Dendritic cell treated with granulocyte-macrophage colony-stimulating factor and Interleukin-4, amounts not matched to agents 40 ng/mL and 50 ng/mL, for 4 days (primary cell): ENCODE measurements around the gene DMWD.
"Not testable (repeated sequence)": the region's sequence is repeated elsewhere in the genome, so short reads cannot be mapped to it uniquely, and the experiment has no call there.

Experiments
- H3K27ac Mint-ChIP-seq: one replicate; pipeline ENCODE4 v1.8.0; 2022; ENCODE audit warnings: mild to moderate bottlenecking, mixed read lengths
- H3K27me3 Mint-ChIP-seq: one replicate; pipeline ENCODE4 v1.8.0; 2022; ENCODE audit warnings: mild to moderate bottlenecking, mixed read lengths
- H3K36me3 Mint-ChIP-seq: one replicate; pipeline ENCODE4 v1.8.0; 2022; ENCODE audit warnings: low read depth, mixed read lengths
- H3K4me1 Mint-ChIP-seq: one replicate; pipeline ENCODE4 v1.8.0; 2022; ENCODE audit warnings: low read depth, mixed read lengths
- H3K4me3 Mint-ChIP-seq: one replicate; pipeline ENCODE4 v1.8.0; 2022; ENCODE audit warnings: mild to moderate bottlenecking, moderate library complexity, mixed read lengths
- H3K9me3 Mint-ChIP-seq: one replicate; pipeline ENCODE4 v1.8.0; 2022; ENCODE audit warnings: mixed read lengths
- intact Hi-C: fragments of 100-400 bp; cut with micrococcal nuclease; formaldehyde crosslinking; loops from one replicate; pipeline ENCODE4 v1.15.0; 2022

DMWD gene

GRCh38 chr19:45805719-45806118 lies 13.1 kb upstream of the DMWD start:
- peaks cover 25% of the 10 kb centered on the region for H3K4me1 Mint-ChIP-seq
- H3K4me3 Mint-ChIP-seq, result no peak overlapping the region
- no peaks in the 10 kb centered on the region for H3K36me3 Mint-ChIP-seq
- intact Hi-C loops, result no loop called here
- no peak overlapping the region for H3K27ac Mint-ChIP-seq
- no peaks in the 10 kb centered on the region for H3K9me3 Mint-ChIP-seq
- H3K27me3 Mint-ChIP-seq, result peaks cover 82% of the 10 kb centered on the region

DNA sequence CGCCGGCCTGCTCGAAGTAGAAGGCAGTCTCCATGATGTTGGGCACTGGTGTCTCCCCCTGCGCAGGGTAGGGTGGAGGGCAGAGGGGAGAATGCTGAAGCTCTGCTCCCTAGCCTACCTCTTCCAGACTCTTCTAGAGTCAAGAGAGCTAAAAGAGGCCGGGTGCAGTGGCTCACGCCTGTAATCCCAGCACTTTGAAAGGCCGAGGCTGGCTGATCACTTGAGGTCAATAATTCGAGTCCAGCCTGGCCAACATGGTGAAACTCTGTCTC lies 12.2 kb upstream of the DMWD start:
- Mint-ChIP-seq H3K4me1 (peaks cover 25% of the 10 kb centered on the region), H3K4me3 (no peak overlapping the region), H3K9me3 (no peaks in the 10 kb centered on the region), H3K27me3 (peaks cover 84% of the 10 kb centered on the region), H3K27ac (no peak overlapping the region), H3K36me3 (no peaks in the 10 kb centered on the region)
- intact Hi-C loops, result no loop called here

GRCh38 chr19:45804140-45804958 lies 11.7 kb upstream of the DMWD start:
- Mint-ChIP-seq H3K27ac (no peak overlapping the region), H3K27me3 (peaks cover 86% of the 10 kb centered on the region), H3K9me3 (no peaks in the 10 kb centered on the region), H3K4me1 (peaks cover 23% of the 10 kb centered on the region), H3K36me3 (no peaks in the 10 kb centered on the region), H3K4me3 (no peak overlapping the region)
- intact Hi-C loops, result no loop called here

GRCh38 chr19:45801603-45802175 lies 9.0 kb upstream of the DMWD start:
- H3K9me3 Mint-ChIP-seq, result no peaks in the 10 kb centered on the region
- H3K27me3 Mint-ChIP-seq, result peaks cover 97% of the 10 kb centered on the region
- H3K27ac Mint-ChIP-seq, result no peak overlapping the region
- intact Hi-C loops, result no loop called here
- H3K4me1 Mint-ChIP-seq, result peaks cover 25% of the 10 kb centered on the region
- H3K36me3 Mint-ChIP-seq, result no peaks in the 10 kb centered on the region
- H3K4me3 Mint-ChIP-seq, result no peak overlapping the region

DNA sequence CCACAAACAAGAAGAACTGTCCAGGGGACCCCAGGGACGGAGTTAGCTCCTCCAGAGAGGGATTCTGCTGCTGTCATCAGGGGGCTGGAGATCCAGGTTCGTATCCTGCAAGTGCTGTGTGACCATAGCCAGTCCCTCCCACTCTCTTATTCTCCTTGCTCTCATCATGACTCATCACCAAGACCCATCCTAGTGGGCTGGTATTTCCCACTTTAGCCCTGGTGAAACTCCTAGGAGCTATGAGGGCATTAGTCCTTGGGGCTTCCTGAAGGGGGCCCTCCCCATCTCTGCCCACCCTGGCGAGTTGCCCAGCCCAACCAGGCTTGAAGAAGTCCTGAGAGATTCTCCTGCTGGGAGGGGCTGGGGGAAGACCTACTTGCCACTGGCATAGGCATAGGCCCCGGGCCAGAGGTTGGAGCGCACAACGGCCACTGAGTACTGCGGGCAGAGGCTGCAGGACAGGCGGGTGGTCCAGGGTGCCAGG lies 7.5 kb upstream of the DMWD start:
- intact Hi-C loops, result no loop called here
- H3K4me3 Mint-ChIP-seq, result no peak overlapping the region

GRCh38 chr19:45799541-45799940 lies 6.9 kb upstream of the DMWD start:
- not testable (repeated sequence) for H3K27ac Mint-ChIP-seq, H3K36me3 Mint-ChIP-seq, H3K9me3 Mint-ChIP-seq, H3K4me3 Mint-ChIP-seq
- intact Hi-C loops, result loop anchor here (1.0 kb wide), 1 partner anchor 29 kb away; no protein-coding TSS in a partner anchor
- H3K27me3 Mint-ChIP-seq, result peaks cover 98% of the 10 kb centered on the region
- peaks cover 31% of the 10 kb centered on the region for H3K4me1 Mint-ChIP-seq

More for the DNA sequence above, 7.5 kb upstream of the DMWD start:
- H3K9me3 Mint-ChIP-seq, result no peaks in the 10 kb centered on the region
- H3K36me3 Mint-ChIP-seq, result no peaks in the 10 kb centered on the region
- peaks cover 26% of the 10 kb centered on the region for H3K4me1 Mint-ChIP-seq
- no peak overlapping the region for H3K27ac Mint-ChIP-seq
- H3K27me3 Mint-ChIP-seq, result peaks cover 98% of the 10 kb centered on the region

- peaks cover 35% of the 10 kb centered on the region for H3K4me1 Mint-ChIP-seq
- intact Hi-C loops, result loop anchor here (1.0 kb wide), 1 partner anchor 29 kb away; no protein-coding TSS in a partner anchor
- H3K36me3 Mint-ChIP-seq, result no peaks in the 10 kb centered on the region
- no peak overlapping the region for H3K4me3 Mint-ChIP-seq
- no peak overlapping the region for H3K27ac Mint-ChIP-seq
- no peaks in the 10 kb centered on the region for H3K9me3 Mint-ChIP-seq
- peaks cover 94% of the 10 kb centered on the region for H3K27me3 Mint-ChIP-seq
Observed at GRCh38 chr19:45798995-45799517, 6.4 kb upstream of the DMWD start.

- Mint-ChIP-seq H3K4me3 (no peak overlapping the region), H3K27ac (peak overlapping the region; percentile 2), H3K9me3 (no peaks in the 10 kb centered on the region), H3K27me3 (peaks cover 66% of the 10 kb centered on the region), H3K4me1 (peaks cover 60% of the 10 kb centered on the region), H3K36me3 (peaks cover 20% of the 10 kb centered on the region)
- intact Hi-C loops, result no loop called here
Observed at GRCh38 chr19:45794627-45795026, 2.0 kb upstream of the DMWD start.

DNA sequence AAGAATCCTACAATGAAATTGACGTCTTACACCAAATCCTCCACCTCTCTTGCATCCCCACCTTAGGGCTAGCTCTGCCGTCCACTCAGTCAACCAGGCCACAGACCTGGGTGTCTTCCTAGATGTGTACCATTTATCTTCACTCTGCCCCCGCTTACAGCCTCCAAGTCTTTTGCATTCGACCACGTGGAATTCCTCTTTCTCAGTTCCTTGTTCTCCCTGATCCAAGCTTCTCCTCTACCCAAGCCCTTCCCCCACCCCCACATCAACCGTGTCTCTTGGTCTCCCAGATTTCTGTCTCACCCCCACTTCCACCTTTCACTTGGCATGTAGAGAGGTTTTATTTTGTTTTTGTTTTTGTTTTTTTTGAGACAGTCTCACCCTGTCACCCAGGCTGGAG lies 1.2 kb upstream of the DMWD start:
- Mint-ChIP-seq H3K9me3 (no peaks in the 10 kb centered on the region), H3K4me1 (peaks cover 58% of the 10 kb centered on the region), H3K27ac (peak overlapping the region; percentile 69), H3K27me3 (peaks cover 66% of the 10 kb centered on the region), H3K4me3 (peak overlapping the region; percentile 59), H3K36me3 (peaks cover 27% of the 10 kb centered on the region)
- intact Hi-C loops, result no loop called here

GRCh38 chr19:45793178-45793564 lies 526 bp upstream of the DMWD start:
- peaks cover 34% of the 10 kb centered on the region for H3K36me3 Mint-ChIP-seq
- peak overlapping the region; percentile 69 for H3K27ac Mint-ChIP-seq
- no peaks in the 10 kb centered on the region for H3K9me3 Mint-ChIP-seq
- peak overlapping the region; percentile 58 for H3K4me3 Mint-ChIP-seq
- peaks cover 63% of the 10 kb centered on the region for H3K4me1 Mint-ChIP-seq
- intact Hi-C loops, result no loop called here
- peaks cover 66% of the 10 kb centered on the region for H3K27me3 Mint-ChIP-seq

GRCh38 chr19:45791744-45792469 lies 738 bp downstream of the DMWD start:
- peaks cover 68% of the 10 kb centered on the region for H3K27me3 Mint-ChIP-seq
- intact Hi-C loops, result no loop called here

GRCh38 chr19:45790942-45791341 lies 1.7 kb downstream of the DMWD start:
- Mint-ChIP-seq H3K27ac (peak overlapping the region; percentile 49), H3K27me3 (peaks cover 68% of the 10 kb centered on the region), H3K9me3 (no peaks in the 10 kb centered on the region), H3K36me3 (peaks cover 57% of the 10 kb centered on the region), H3K4me3 (peak overlapping the region; percentile 85), H3K4me1 (peaks cover 68% of the 10 kb centered on the region)
- intact Hi-C loops, result no loop called here

More at GRCh38 chr19:45791744-45792469, 738 bp downstream of the DMWD start:
- peak overlapping the region; percentile 85 for H3K4me3 Mint-ChIP-seq
- peaks cover 47% of the 10 kb centered on the region for H3K36me3 Mint-ChIP-seq
- H3K9me3 Mint-ChIP-seq, result no peaks in the 10 kb centered on the region
- peak overlapping the region; percentile 49 for H3K27ac Mint-ChIP-seq
- peaks cover 69% of the 10 kb centered on the region for H3K4me1 Mint-ChIP-seq

DNA sequence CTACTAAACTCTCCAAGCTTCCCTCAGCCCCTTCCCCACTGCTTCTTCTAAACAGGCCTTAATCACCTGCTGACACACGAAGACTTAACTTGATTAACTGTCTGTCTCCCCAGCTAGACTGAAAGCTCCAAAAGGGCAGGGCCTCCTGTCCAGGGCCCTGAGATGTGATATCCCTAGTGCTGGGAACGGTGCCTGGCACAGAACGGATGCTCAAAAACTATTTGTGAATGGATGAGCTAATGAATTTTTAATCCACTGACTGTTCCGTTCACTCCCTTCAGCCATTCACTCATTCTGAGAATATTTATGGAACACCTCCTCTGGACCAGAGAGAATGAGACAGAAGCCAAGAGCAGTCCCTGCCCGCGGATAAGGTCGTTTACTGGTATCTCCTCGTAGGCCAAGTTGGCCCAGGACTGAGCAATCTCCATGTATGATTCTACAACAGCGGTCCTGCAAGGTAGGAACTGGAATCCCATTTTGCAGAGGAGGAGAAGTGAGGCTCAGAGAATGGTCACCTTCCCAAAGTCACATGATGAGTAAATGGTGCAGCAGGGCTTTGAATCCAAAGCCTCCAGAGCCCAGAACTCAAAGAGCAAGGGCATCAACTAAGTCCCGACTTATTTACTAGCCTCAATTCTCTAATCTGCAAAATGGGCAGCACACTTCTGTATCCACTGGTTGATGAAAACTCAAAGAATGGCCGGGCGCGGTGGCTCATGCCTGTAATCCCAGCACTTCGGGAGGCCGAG lies 3.4 kb downstream of the DMWD start:
- intact Hi-C loops, result no loop called here
- Mint-ChIP-seq H3K36me3 (peaks cover 74% of the 10 kb centered on the region), H3K4me3 (no peak overlapping the region), H3K27ac (no peak overlapping the region), H3K4me1 (peaks cover 57% of the 10 kb centered on the region), H3K9me3 (no peaks in the 10 kb centered on the region), H3K27me3 (peaks cover 71% of the 10 kb centered on the region)
